ENCODE measurements around the gene MAP4K4.
"Not testable (repeated sequence)": the region's sequence is repeated elsewhere in the genome, so short reads cannot be mapped to it uniquely, and the experiment has no call there.

Gene MAP4K4

DNA sequence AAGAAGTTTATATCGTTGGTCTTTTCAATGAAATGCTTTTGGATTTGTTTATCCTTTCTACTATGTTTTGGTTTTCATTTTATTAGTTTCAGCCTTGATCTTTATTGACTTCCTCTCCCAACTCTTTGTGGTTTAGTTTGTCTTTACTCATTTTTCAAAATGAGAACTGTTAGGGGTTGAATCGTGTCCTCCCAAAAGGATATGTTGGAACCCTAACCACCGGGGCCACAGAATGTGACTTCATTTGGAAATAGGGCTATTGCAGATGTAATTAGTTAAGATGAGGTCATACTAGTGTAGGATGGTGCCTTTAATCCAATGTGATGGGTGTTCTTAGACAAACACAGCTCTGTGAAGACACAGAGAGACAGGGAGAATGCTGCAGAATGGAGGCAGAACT, 233.9 kb downstream of the MAP4K4 start:
- DNase-seq, result no peak

GRCh38 chr2:101935764-101936163, 238.3 kb downstream of the MAP4K4 start:
- DNase-seq, result not testable (repeated sequence)

DNA sequence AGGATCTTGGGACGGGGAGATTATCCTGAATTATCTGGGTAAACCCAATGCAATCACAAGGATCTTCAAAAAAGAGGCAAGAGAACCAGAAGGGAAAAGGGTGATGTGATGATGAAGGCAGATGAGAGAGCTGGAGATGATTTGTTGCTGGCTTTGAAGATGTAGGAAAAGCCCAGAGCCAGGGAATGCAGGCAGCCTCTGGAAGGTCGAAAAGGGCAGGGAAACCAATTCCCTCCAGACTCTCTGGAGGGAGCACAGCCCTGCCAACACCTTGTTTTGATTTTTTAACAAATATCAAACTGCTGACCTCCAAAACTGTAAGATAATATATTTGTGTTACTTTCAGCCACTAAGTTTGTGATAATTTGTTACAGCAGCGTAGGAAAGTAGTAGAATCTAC, 245.3 kb downstream of the MAP4K4 start:
- no peak for DNase-seq

All from DMS79 treated with DMSO at 0.1 percent for 48 hours (cell line).